ENCODE results near the gene OBSCN. TPM values are rescaled to one million over a fixed set of nuclear protein-coding genes. Genes with fewer than 3 reads are reported as not detected.

Gene OBSCN
- total and polyA plus RNA-seq, 11 donors: 155 to 524 (median 354) TPM

GRCh38 chr1:228314315-228314657 is 106.4 kb downstream of the OBSCN start:
- intact Hi-C loops (cut with DNase I): no loop called here
- 71 to 86% (median 72%) methylated on average over 2 to 3 of the region's 3 CpGs for WGBS, 4 donors
- no peaks in the 10 kb centered on the region for H3K27me3 ChIP-seq
- H3K27ac ChIP-seq: peak overlapping the region in 4 of 12 donors; percentile 15 to 72 (median 50)
- H3K9me3 ChIP-seq: peaks cover 0 to 11% (median 0%) of the 10 kb centered on the region in 12 donors
- ATAC-seq (peak in 2 of 4 donors; percentile 3), DNase-seq (peak in 1 of 5 donors; percentile 8)
- no peak overlapping the region for H3K4me3 ChIP-seq
- H3K36me3 ChIP-seq: peaks cover 0 to 73% (median 10%) of the 10 kb centered on the region in 9 donors
- TF ChIP-seq CTCF (IDR thresholded peaks at IDR 0.05): no peak
- TF ChIP-seq POLR2A (IDR thresholded peaks at IDR 0.05): no peak
- H3K4me1 ChIP-seq: peaks cover 0 to 12% (median 1%) of the 10 kb centered on the region in 12 donors

DNA sequence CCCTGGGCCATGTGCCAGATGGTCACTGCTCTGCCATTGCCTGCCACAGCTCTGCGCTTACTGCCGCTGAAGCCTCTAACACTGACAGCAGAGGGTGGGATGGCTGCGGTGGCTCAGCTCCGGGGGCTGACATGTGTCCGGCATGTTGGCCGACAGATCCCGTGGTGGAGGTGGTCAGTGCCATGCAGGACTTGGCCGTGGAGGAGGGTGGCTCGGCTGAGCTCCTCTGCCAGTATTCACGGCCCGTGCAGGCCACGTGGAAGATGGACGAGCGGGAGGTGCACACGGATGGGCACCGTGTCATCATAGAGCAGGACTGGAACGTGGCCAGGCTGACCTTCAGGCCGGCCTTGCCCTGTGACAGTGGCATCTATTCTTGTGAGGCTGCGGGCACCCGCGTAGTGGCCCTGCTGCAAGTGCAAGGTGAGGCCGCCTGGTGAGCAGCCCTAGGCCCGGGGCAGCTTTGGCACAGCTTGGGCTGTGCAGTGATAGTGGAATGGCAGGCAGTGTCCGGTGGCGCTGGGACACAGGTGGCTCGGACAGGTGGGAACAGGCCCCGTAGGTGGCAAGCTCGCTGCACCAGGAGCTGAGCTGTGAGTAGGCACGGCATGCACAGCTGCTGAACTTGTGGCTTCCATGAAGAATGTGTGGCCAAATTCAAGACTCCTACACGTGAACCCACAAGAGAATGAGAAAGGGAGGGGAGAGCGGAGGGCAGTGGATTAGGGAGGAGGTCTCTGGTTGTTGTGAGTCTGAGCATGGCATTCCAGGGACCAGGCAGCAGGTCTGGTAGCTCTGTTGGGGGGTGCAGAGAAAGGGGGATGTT is 107.0 kb downstream of the OBSCN start:
- ATAC-seq (peak; percentile 24 to 60 (median 38)), DNase-seq (peak in 4 of 5 donors; percentile 29 to 79 (median 55))
- Histone ChIP-seq H3K27ac (peak overlapping the region in 6 of 12 donors; percentile 5 to 72 (median 40)), H3K36me3 (peaks cover 0 to 73% (median 16%) of the 10 kb centered on the region in 9 donors), H3K4me1 (peaks cover 0 to 12% (median 1%) of the 10 kb centered on the region in 12 donors), H3K27me3 (no peaks in the 10 kb centered on the region), H3K9me3 (peaks cover 0 to 11% (median 0%) of the 10 kb centered on the region in 12 donors), H3K4me3 (no peak overlapping the region)
- TF ChIP-seq POLR2A (IDR thresholded peaks at IDR 0.05) (no peak), CTCF (IDR thresholded peaks at IDR 0.05) (no peak)
- intact Hi-C loops (cut with DNase I): no loop called here
- WGBS, 4 donors: 62 to 85% (median 76%) methylated on average over 18 to 31 of the region's 31 CpGs

DNA sequence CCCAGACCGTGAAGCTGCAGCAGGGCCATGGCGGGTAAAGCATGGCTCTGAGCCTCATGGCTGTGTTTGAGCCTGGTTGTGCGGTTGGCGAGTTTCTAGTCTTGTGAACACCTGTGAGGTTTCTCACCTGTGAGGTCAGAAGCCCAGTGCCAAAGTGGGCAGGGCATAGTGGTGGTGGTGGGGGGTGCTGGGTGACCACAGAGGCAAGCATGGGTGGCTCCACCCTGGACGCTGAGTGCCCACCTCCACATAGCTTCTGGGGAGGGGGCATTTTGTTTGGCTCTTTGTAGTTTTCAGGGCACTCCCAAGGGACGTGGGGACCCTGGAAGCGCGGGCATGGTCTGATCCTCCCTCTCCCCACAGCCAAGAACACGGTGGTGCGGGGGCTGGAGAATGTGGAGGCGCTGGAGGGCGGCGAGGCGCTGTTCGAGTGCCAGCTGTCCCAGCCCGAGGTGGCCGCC is 107.7 kb downstream of the OBSCN start:
- intact Hi-C loops (cut with DNase I): no loop called here
- no peaks in the 10 kb centered on the region for H3K27me3 ChIP-seq
- WGBS, 4 donors: 77 to 86% (median 79%) methylated on average over 14 to 17 of the region's 17 CpGs
- DNase-seq: peak in 2 of 5 donors; percentile 4 to 15
- H3K27ac ChIP-seq: peak overlapping the region in 4 of 12 donors; percentile 5 to 72 (median 52)
- TF ChIP-seq POLR2A (IDR thresholded peaks at IDR 0.05): no peak
- TF ChIP-seq CTCF (IDR thresholded peaks at IDR 0.05): no peak
- peaks cover 0 to 11% (median 0%) of the 10 kb centered on the region in 12 donors for H3K9me3 ChIP-seq
- H3K36me3 ChIP-seq: peaks cover 0 to 73% (median 20%) of the 10 kb centered on the region in 9 donors
- no peak for ATAC-seq
- peaks cover 0 to 12% (median 1%) of the 10 kb centered on the region in 12 donors for H3K4me1 ChIP-seq
- H3K4me3 ChIP-seq: no peak overlapping the region

DNA sequence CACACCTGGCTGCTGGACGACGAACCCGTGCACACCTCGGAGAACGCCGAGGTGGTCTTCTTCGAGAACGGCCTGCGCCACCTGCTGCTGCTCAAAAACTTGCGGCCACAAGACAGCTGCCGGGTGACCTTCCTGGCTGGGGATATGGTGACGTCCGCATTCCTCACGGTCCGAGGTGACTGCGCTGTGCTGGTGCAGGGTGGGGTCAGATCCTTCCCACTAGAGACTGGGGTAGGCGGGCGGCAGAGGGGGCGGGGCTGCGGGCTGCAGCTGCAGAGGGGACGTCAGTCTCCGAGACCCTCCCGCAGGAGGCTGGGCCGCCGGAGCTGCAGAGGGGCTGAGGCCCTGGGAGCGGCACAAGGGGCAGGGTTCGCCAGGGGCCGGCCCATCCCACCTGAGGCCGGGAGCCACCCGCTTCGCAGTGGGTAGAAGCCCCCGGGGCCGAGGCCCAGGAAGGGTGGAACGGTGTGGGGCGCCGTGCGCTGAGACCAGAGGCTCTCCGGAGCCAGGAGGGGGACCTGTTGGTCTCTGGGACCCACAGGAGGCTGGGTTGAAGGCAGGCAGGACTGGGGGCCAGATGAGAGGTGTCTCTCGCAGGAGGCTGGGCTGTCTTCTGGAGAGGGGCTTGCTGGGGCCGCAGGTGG is 108.2 kb downstream of the OBSCN start:
- peaks cover 0 to 11% (median 0%) of the 10 kb centered on the region in 12 donors for H3K9me3 ChIP-seq
- peaks cover 0 to 73% (median 25%) of the 10 kb centered on the region in 9 donors for H3K36me3 ChIP-seq
- H3K27ac ChIP-seq: peak overlapping the region in 1 of 12 donors; percentile 72
- H3K27me3 ChIP-seq: no peaks in the 10 kb centered on the region
- TF ChIP-seq POLR2A (IDR thresholded peaks at IDR 0.05): no peak
- no peak for TF ChIP-seq CTCF (IDR thresholded peaks at IDR 0.05)
- no peak overlapping the region for H3K4me3 ChIP-seq
- H3K4me1 ChIP-seq: peaks cover 0 to 12% (median 1%) of the 10 kb centered on the region in 12 donors
- DNase-seq (peak; percentile 5 to 61 (median 21)), ATAC-seq (no peak)
- intact Hi-C loops (cut with DNase I): no loop called here
- 63 to 82% (median 71%) methylated on average over 28 to 40 of the region's 40 CpGs for WGBS, 4 donors

Measured in heart left ventricle (tissue), 16 donors.